GM18858 (cell line): Measurements from ENCODE around the gene BHLHE23.
"Not testable (repeated sequence)": the region's sequence is repeated elsewhere in the genome, so short reads cannot be mapped to it uniquely, and the experiment has no call there.

Source experiments
- ATAC-seq: cut with Tn5 transposase; IDR thresholded peaks from one replicate; pipeline ENCODE4 v1.9.1; 2021; ENCODE audit not compliant: unreplicated experiment

Gene BHLHE23

DNA sequence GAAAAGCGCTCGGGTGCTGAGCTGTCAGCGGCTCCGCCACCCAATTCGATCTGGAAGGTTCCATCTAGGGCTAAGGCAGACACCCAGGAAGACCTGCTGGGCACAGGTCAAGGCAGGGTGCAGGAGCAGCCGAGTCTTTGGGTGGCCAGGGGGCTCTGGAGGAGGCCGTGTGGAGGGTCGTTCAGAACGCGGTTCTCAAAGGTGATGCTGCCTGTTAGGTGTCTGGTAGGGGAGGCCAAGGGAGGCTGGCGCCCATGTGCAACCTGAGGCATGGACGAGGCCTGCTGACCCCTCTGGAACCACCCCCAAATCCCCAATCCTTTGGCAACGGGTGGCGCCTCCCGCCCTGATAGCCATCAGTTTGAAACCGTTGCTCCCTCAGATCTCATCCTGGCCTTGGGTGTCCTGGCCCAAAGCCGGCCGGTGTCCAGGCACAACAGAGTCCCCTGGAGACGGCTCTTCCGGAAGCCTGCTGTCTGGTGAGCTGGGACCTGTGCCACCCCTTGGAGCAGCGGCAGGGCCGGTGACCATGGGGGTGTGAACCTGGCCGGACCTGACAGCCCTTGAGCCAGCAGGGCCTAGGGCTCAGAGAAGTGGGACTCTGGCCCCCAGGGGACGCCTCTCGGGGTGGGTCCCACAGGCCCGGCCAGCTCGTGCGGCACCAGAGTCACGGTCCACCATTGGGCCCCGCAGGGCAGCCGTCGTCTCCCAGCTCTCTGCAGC is 43.7 kb downstream of the BHLHE23 start:
- ATAC-seq, result no peak

DNA sequence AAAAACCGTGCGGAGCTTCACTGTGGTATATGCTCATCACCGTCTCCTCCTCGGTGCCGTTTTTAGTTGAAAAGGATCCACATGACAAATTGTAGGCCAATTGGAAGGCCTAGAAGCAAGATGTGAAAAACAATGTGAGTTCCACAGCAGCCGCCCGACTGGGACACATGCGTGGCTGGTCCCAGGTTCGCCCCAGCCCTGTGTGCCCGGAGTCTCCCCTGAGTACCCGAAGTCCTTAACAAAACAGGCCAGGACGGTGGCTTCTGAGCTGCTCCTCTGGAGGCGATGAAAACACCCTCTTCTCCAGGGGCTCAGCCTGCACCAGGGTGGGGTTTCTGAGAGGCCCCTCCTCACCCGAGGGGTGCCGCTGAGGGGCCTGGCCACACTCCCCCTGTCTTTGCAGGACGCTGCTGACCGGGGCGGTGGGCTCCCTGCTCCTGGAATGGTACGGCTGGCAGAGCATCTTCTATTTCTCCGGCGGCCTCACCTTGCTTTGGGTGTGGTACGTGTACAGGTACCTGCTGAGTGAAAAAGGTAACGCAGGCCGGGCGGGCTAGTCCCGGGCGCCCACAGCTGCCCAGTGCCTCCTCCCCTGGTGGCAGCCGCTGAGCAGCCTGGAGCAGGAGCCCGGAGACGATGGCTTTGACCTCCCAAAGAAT is 44.4 kb downstream of the BHLHE23 start:
- ATAC-seq, result no peak

DNA sequence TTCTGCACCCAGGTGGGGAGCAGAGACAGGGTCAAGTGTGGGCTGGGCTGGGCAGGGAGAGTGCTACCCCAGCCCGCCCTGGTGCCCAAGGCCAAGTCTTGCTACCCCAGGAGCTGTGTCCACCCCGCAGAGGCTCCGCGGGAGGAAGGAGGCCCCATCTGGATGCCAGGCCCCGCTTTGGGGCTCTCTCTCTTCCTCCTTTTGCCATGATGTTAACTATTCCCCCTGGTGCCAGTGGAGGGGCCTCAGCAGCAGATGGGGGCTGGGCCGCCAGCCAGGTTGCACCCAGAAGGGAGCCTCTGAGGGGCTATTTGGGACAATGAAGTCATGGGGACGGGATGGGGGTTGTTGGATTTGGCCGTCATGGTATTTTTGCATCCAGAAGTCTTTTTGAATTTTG is 45.0 kb downstream of the BHLHE23 start:
- no peak for ATAC-seq

DNA sequence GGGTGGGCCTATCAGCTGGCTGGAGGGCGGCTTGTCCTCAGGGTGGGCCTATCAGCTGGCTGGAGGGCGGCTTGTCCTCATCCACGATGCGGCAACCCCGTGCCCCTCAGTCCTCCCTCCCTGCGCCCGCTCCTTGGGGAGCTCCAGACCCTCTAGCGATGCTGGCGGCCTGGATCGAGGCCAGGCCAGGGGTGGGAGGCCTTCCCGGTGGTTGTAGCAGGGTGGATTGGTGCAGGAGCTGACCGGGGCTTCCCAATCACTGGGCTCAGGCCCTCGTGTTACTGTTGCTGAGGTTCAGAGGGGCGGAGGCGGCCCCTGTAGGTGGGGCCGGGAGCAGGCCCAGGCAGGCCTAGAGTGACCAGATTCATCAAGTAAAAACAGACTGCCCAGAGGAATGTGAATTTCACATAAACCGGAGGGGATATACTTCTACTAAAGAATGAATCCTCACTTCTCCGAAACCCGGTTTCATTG is 45.4 kb downstream of the BHLHE23 start:
- ATAC-seq, result no peak

DNA sequence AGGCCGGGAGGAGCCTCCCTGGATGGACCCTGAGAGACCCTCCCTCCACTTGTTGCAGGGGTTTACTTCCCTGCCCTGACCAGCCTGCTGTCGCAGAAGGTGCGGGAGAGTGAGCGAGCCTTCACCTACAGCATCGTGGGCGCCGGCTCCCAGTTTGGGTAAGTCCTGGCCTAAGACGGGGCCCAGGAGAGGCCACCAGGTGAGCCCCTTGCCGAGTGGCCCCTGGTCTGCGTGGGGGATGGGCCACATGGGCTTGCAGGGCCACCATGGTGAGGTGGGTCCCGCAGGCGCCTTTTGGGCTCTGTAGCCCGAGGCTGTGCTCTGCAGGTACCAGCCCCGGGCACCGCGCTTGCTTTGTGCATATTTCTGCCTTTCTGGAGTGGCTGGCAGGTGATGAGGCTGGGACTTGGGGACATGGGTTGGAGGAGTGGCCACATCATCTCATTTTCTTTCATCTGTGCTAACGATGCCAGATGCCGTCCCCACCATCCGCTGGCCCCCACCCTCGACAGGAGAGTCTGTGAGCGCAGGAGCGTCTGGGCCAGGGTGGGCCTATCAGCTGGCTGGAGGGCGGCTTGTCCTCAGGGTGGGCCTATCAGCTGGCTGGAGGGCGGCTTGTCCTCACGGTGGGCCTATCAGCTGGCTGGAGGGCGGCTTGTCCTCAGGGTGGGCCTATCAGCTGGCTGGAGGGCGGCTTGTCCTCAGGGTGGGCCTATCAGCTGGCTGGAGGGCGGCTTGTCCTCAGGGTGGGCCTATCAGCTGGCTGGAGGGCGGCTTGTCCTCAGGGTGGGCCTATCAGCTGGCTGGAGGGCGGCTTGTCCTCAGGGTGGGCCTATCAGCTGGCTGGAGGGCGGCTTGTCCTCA is 46.1 kb downstream of the BHLHE23 start:
- not testable (repeated sequence) for ATAC-seq

DNA sequence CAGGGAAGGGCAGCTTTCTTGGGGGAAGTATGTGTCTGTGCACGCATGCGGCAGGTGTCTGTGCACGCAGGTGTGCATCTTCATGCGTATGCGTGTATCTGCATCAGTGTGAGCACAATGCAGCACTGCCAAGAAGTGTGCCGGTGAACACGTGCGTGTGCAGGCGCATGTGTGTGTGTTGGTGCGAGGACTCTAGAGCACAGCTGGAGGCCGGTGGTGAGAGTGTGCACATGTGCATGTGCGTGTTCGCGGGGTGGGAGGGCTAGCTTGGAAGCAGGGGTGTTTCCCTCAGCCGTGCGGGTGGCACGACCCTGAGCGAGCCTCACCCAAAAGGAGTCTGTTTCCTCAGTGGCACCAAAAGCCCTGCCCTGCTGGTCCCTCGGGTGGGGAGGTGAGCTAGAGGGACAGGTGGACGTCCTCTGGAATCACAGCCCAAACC is 46.7 kb downstream of the BHLHE23 start:
- ATAC-seq, result no peak

DNA sequence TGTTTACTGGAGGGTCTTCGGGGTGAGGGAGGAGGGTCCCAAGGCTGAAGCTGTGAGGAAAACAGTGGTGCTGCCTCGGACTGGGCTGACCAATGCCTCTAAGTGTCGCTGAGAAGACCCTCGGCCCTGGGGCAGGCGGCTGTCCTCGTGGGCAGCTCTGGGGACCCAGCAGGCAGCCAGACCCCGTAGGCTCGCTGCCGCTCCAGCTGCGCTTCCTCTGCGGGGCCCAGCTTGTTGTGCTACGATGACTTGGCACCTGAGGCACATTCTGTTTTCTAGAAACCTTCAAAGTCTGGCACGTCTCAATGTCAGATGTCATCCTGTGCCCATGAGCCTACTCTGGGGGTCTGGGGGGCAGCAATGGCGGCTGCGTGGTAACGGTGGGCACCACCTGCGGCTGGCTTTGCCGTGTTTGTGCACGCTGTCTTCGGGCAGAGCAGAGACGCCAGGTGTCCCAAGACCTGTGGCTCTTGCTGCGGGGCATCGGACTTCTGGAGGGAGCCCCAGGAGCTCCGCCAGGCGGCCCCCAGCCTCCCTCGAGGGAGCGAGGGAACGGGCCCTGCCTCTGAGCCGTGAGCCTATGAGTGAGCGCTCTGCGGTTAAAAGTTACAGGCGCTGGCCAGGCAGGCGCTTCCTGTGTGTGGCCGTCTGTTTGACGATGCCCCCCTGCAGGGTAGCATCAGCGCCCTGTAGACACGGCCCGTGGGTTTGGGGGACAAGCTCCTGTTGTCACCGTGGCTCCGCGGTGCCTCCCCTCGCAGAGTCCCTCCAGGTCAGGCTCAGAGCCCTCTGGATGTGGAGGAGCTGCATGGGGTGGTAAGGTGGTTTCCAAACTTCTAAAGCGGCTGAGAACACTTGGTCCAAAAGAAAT is 47.4 kb downstream of the BHLHE23 start:
- no peak for ATAC-seq

DNA sequence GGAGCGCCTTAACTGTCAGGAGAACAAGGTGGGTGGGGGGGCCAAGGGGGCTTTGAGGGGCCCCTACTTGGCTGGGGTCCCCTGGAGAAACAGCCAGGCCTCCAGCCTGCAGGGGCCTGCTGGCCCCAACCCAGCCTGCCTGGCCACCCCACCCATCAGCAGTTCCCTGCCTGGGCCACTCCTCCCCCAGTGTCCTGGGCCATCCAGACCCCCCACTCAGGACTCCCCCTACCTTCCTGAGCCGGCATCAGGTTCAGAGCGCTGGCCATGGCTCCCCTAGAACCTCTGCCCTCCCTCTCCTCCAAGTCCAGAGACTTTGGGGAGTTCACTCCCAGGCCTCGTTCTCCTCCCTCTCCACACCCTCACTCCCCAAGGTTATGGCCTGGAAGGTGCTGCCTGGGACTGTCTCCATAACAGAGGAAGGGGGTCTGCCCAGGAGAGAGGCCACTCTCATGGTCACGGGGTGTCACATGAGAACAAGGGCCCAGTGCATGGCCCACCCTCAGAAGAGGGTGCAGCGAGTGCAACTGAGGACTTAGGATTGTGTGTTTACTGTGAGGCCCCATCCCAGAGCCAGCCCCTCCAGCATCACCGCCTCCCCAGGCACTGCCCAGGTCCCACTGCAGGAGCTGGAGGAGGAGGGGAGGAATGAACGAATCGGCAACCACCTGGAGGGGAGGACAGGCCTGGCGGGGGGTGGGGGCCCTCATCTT is 48.2 kb downstream of the BHLHE23 start:
- no peak for ATAC-seq

DNA sequence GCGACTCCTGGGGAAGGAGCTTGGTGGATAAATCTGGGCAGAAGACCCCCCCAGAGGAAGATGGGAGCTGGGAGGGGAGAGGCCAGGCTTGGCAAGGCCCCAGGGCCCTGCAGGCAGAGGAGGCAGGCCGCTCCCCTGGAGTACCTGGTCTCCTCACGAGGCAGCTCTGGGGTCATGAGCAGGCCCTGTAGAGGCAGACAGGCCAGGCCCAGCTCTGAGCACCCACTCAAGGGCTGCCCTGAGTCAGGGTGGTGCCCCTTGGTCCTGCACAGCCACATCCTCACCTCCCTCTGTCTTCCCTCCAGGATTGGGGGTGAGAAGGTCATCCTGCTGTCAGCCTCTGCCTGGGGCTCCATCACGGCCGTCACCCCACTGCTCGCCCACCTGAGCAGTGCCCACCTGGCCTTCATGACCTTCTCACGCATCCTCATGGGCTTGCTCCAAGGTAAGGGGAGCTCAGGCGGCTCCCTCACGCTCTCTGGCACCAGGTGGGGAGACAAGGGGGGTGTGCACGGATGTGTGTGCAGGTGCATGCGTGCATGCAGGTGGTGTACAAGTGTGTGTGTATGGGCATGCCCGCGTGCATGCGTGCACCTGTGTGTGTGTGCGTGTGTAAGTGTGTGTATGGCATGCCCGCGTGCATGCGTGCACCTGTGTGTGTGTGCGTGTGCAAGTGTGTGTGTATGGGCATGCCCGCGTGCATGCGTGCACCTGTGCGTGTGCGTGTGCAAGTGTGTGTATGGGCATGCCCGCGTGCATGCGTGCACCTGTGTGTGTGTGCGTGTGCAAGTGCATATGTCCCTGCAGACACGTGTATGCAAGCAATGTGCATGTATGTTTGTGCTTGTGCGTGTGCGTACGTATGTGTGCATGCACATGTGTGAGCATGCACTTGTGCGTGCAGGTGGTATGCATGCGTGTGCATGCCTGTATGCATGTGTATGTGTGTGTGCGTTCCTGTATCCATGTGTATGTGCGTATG is 49.3 kb downstream of the BHLHE23 start:
- no peak for ATAC-seq

DNA sequence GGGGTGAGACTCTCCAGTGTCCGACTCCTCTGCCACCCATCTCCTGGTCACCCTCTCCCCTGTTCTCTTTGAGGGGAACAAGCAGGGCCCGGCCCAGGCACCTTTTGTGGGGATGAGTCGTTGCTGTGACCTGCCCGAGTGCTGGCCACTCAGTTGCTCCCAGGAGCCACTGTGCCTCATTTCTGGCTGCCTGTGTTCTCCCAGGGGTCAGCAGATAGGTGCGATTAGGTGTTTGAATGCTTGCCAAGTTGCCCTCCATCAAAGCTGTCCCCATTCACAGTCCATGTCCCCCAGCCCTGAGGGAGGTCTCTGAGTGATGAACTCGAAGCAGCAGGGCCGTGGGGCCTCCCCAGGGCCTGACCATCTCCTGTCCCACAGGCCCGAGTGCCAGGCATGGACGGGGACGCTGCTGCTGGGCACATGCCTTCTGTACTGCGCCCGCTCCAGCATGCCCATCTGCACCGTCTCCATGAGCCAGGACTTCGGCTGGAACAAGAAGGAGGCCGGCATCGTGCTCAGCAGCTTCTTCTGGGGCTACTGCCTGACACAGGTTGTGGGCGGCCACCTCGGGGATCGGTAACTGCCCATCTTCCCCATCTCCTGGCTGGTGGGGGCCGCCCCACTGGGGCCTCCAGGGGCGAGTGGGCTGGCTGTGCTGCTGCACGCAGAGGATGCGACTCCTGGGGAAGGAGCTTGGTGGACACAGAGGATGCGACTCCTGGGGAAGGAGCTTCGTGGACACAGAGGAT is 50.2 kb downstream of the BHLHE23 start:
- ATAC-seq, result no peak
